ENCODE data around the gene LONP1. TPM values are rescaled to one million over a fixed set of nuclear protein-coding genes. Genes with fewer than 3 reads are reported as not detected.
A peak's percentile ranks its signal among the peaks of the same experiment; 100 is the strongest.

The LONP1 gene
- total RNA-seq, 1 donor from 2014 or later = 98.5 TPM

- H3K9me3 Mint-ChIP-seq (ENCODE audit: unreplicated experiment) = peaks cover 22% of the 10 kb centered on the region
- peak overlapping the region; percentile 52 for H3K27ac Mint-ChIP-seq (ENCODE audit: unreplicated experiment)
- peaks cover 20% of the 10 kb centered on the region for H3K27me3 Mint-ChIP-seq (ENCODE audit: unreplicated experiment)
- H3K4me1 Mint-ChIP-seq (ENCODE audit: low read depth, unreplicated experiment) = peaks cover 10% of the 10 kb centered on the region
- H3K36me3 Mint-ChIP-seq (ENCODE audit: unreplicated experiment) = peaks cover 5% of the 10 kb centered on the region
- no peak for DNase-seq
- H3K4me3 Mint-ChIP-seq (ENCODE audit: unreplicated experiment) = peak overlapping the region; percentile 78
- TF ChIP-seq CTCF (IDR thresholded peaks at IDR 0.05; ENCODE audit: partially characterized antibody, unreplicated experiment) = no peak
These were observed 36.6 kb downstream of the LONP1 start for GRCh38 chr19:5683177-5683886.

GRCh38 chr19:5682107-5682482 lies 37.9 kb downstream of the LONP1 start:
- peaks cover 10% of the 10 kb centered on the region for H3K4me1 Mint-ChIP-seq (ENCODE audit: low read depth, unreplicated experiment)
- peak overlapping the region; percentile 93 for H3K4me3 Mint-ChIP-seq (ENCODE audit: unreplicated experiment)
- peaks cover 5% of the 10 kb centered on the region for H3K36me3 Mint-ChIP-seq (ENCODE audit: unreplicated experiment)
- TF ChIP-seq CTCF (IDR thresholded peaks at IDR 0.05; ENCODE audit: partially characterized antibody, unreplicated experiment) = no peak
- peaks cover 22% of the 10 kb centered on the region for H3K9me3 Mint-ChIP-seq (ENCODE audit: unreplicated experiment)
- H3K27me3 Mint-ChIP-seq (ENCODE audit: unreplicated experiment) = peaks cover 17% of the 10 kb centered on the region
- peak overlapping the region; percentile 94 for H3K27ac Mint-ChIP-seq (ENCODE audit: unreplicated experiment)
- DNase-seq = no peak

GRCh38 chr19:5681391-5682106 lies 38.4 kb downstream of the LONP1 start:
- H3K36me3 Mint-ChIP-seq (ENCODE audit: unreplicated experiment) = peaks cover 5% of the 10 kb centered on the region
- peaks cover 22% of the 10 kb centered on the region for H3K9me3 Mint-ChIP-seq (ENCODE audit: unreplicated experiment)
- DNase-seq = no peak
- H3K27ac Mint-ChIP-seq (ENCODE audit: unreplicated experiment) = peak overlapping the region; percentile 94
- no peak for TF ChIP-seq CTCF (IDR thresholded peaks at IDR 0.05; ENCODE audit: partially characterized antibody, unreplicated experiment)
- H3K4me1 Mint-ChIP-seq (ENCODE audit: low read depth, unreplicated experiment) = peaks cover 11% of the 10 kb centered on the region
- H3K27me3 Mint-ChIP-seq (ENCODE audit: unreplicated experiment) = peaks cover 18% of the 10 kb centered on the region
- H3K4me3 Mint-ChIP-seq (ENCODE audit: unreplicated experiment) = peak overlapping the region; percentile 93

- Mint-ChIP-seq H3K4me3 (ENCODE audit: unreplicated experiment) (peak within 1 kb of the TSS; percentile 98), H3K36me3 (ENCODE audit: unreplicated experiment) (peaks cover 5% of the 10 kb centered on the region), H3K27me3 (ENCODE audit: unreplicated experiment) (peaks cover 20% of the 10 kb centered on the region), H3K27ac (ENCODE audit: unreplicated experiment) (peak within 1 kb of the TSS; percentile 96), H3K4me1 (ENCODE audit: low read depth, unreplicated experiment) (peaks cover 14% of the 10 kb centered on the region), H3K9me3 (ENCODE audit: unreplicated experiment) (peaks cover 21% of the 10 kb centered on the region)
- peak; percentile 99 for DNase-seq
- no peak for TF ChIP-seq CTCF (IDR thresholded peaks at IDR 0.05; ENCODE audit: partially characterized antibody, unreplicated experiment)
These were observed 39.2 kb downstream of the LONP1 start, which contains the start of the genes HSD11B1L and MICOS13 for GRCh38 chr19:5680437-5681368. TSS of gene HSD11B1L (plus strand) at chr19:5681027. CDS start at chr19:5684833, 3,806 bp downstream. TSS of gene MICOS13 (minus strand) at chr19:5680516. CDS start at chr19:5680486, 30 bp downstream.
